ENCODE data around the gene CAPN12.

CAPN12 gene

DNA sequence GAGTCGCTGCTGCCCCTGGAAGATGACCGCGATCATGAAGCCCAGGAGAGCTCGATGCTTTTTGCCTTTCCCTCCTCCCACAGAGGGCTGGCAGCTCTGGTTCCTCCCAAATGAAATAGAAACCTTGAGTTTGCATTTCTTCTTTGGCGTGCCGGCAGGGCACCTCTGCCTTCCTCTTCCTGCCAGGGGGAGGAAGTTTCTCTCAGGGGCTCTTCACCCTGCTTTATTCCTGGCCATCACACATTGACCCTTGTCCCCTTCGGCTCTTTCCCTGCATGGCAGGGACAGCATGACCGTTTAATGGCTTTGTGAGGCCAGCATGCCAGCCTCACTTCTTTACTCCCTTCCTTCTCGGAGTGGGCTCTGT lies 49.0 kb downstream of the CAPN12 start:
- no peak for DNase-seq

DNA sequence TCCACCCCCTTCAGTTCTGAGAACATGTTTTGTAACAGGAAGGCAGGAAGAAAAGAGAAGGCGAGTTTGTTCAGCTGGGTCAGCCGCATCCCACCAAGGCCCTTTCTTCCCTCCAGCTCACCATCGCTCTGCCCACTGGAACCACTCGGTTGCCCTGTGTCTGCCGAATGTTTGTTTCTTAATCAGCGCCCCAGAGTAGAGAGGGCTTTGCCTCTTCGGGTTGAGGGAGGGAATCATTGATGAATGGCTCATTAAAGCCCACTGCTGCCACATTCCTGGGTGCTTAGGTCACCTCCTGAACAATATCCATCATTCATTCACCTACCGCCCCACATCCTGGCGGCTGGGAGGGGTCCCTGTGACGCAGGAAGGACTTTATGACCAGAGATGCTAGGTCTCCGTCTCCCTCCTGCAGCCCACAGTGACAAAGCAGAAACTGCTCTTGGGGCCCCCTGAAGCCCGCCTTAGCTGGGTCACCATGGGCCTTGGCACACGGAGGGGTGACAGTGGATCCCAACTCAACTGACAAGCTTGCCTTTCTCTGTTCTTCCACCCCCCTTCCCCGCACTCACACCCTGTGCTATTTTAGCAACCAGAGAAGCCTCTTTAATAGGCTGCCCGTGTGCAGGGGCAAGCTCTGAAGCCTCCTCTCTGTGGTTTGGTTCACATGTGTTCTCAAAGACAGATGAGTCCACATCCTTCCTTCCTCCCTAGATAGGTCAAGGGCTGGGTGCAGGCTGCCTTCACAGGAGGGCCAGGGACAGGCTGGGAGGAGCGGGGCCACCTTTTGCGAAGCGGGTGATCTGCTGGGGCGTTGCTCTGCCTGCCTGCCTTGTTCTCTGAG lies 50.7 kb downstream of the CAPN12 start:
- no peak for DNase-seq

DNA sequence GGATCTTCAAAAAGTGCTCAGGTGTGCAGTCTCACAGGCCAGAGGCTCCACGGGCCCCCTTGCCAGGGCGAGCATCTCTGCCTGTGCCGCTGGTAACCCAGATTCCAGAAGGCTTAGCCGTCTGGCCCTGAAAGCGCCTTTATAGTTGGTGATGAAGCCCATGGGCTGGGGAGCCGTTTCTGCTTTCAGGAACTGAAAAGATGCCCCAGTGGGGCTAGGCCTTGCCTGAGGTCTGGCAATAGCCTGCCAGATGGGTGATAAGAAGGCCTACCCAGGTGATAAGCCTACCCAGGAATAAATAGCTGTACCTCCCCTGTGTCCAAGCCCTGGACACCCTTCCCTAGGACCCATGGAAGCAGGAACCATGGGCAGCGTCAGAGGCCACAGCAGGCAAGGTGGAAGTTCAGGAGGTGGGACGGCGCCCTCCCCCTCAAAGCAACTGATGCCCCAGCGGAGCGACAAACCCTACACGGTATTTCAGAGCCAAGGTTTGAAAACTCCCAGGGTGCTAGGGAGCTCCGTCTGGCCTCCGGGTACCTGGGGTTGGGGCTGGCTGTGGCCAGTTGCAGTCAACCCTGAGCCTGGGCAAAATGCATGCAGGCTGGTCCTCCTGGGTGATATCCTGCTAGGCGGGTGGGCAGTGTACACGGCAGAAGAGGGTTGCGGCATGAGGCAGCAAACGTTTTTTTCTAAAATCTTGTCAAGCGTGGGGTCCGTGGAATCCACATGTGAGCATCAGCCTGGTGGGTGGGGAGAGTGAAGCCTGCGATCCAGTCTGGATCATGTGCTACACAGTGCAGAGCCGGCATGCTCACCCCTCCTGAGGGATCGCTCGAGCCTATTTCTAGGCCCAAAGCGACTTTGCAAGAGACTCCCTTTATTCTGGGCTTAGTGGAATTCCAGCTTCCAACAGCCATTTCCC lies 51.6 kb downstream of the CAPN12 start:
- no peak for DNase-seq

DNA sequence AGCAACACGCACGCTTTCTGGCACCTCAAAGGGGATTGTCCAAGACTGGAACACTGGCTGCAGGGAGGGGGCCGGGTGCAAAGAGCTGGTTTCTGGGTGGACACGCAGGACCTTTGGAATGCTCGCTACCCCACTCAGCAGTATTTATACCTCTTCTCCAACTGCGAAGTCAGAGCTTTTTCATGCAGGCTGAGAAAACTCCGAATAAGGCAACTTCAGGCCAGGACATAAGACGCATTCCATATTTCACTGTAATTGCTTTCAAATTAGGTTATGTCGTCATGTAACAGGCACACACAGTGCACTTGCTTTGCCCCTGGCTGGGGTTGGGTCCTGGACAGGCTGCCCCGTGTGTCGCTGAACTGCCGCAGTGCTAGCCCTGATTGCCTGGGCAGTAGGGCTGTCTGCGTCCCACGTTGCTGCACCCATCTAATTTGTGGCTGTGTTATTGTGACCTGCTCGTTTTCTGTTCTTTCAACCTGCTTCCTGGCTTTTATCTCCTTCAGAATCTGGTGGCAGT lies 52.3 kb downstream of the CAPN12 start:
- DNase-seq, result no peak

DNA sequence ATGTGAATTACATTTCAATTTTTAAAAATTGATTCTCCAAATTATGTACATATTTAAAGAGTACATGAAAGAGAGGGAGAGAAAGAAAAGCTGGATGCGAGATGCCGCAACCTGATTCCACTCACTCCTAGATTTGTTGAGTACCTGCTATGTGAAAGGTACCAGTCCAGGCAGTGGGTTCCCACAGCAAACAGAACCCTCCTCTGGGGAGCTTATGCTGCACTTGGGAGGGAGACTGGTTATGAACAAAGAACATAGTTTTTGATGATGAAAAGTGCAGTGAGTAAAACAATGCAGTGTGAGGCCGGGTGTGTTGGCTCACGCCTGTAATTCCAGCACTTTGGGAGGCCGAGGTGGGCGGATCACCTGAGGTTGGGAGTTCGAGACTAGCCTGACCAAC lies 53.4 kb downstream of the CAPN12 start:
- DNase-seq, result no peak

DNA sequence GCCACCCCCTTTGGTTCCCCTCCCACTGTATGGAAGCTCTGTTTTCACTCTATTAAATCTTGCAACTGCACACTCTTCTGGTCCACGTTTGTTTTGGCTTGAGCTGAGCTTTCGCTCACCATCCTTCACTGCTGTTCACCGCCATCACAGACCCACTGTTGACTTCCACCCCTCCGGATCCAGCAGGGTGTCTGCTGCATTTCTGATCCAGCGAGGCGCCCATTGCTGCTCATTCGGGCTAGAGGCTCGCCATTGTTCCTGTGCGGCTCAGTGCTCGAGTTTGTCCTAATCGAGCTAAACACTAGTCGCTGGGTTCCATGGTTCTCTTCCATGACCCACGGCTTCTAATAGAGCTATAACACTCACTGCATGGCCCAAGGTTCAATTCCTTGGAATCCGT lies 54.1 kb downstream of the CAPN12 start:
- DNase-seq, result no peak

DNA sequence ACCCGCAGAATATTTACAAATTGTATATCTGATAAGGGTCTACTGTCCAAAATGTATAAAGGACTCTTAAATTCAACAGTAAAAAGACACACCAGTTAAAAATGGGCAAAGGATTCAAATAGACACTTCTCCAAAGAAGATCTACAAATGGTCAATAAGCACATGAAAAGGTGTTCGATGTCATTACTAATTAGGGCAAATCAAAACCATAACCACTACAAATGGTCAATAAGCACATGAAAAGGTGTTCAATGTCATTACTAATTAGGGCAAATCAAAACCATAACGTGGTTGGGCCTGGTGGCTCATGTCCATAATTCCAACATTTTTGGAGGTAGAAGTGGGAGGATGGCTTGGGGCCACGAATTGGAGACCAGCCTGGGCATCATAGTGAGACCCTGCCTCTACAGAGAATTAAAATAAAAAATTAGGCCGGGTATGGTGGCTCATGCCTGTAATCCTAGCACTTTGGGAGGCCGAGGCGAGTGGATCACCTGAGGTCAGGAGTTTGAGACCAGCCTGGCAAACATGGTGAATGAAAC lies 56.4 kb downstream of the CAPN12 start:
- DNase-seq, result no peak

DNA sequence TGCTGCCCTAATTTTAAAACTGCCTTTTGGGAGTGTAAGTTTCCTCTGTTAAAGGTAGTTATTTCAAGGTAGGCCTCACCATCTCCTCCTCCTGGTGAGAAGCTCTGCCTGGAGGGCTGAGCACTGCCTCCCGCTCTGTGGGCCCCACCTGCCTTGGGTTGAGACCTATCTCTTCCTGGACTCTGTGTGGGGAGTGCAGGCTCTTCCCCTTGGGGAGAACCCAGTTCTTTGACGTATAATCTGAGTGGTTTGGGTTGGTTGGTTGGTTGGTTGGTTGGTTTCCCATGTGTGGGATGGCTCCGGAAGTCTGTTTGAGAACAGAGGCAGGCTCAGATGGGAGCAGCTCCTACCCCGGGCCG lies 57.8 kb downstream of the CAPN12 start:
- DNase-seq, result no peak

DNA sequence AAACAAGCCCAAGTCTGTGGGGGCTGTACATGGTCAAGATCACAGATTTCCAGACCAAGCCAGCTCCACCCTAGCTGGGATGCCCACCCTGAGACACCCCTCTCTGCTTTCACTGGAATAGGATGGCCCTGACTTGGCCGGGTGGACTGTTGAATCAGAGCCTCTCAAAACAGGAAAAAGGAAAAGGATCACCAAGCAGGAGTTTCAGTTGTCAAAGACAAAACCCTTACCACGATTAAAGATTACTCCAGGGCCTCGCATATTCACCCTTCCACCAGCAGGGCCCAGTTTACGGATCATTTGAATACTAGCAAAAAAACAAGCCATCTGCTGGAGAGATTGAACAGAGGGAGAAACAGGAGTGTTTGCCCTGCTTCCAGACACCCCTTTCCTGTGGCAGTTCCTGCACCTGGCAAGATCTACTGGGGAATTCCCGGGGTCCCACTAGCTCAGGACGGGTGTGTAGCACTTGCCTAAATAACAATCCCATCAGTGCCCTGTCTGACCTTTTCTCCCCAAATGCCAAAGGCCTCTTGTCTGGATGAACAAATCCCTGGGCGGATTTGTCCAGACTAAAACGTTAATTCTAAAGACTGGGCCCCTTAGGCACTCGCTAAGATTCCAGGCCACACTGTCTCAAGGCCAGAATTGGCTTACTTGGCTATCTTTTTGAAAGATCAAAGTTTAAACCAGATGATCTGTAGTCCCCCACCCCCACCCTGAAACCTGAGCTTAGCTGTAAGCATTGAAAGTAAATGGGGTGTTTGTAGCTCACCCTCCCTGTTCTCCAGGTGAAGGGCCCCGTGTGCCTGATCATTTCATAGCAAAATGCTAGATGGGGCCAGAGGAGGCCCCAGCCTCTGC lies 58.4 kb downstream of the CAPN12 start:
- no peak for DNase-seq

DNA sequence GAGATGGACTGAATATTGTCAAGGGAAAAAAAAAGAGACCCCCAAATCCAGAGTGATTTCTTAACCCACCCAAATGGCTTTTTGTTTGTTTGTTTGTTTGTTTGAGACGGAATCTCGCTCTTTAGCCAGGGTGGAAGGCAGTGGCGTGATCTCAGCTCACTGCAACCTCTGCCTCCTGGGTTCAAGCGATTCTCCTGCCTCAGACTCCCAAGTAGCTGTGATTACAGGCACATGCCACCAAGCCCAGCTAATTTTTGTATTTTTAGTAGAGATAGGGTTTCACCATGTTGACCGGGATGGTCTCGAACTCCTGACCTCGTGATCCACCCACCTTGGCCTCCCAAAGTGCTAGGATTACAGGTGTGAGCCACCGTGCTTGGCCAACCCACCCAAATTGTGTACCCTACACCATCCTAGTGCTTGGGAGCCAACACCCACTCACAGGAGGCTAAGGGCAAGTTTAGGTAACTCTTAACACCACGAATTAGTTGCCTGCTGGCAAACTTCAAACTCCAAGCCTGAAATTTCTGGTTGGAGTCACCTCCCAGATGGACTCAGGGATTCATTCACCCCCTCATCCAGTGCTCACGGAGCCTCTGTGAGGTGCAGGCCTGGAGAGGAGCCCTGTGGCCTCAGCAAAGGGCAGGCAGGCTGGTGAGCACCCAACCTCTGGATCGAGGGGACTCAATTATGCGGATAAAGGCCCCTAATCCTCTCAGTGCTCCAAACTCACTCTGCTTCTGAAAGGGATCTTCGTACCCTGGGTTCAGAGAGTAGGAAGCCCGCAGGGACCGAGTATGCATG lies 59.2 kb downstream of the CAPN12 start:
- DNase-seq, result no peak

DNA sequence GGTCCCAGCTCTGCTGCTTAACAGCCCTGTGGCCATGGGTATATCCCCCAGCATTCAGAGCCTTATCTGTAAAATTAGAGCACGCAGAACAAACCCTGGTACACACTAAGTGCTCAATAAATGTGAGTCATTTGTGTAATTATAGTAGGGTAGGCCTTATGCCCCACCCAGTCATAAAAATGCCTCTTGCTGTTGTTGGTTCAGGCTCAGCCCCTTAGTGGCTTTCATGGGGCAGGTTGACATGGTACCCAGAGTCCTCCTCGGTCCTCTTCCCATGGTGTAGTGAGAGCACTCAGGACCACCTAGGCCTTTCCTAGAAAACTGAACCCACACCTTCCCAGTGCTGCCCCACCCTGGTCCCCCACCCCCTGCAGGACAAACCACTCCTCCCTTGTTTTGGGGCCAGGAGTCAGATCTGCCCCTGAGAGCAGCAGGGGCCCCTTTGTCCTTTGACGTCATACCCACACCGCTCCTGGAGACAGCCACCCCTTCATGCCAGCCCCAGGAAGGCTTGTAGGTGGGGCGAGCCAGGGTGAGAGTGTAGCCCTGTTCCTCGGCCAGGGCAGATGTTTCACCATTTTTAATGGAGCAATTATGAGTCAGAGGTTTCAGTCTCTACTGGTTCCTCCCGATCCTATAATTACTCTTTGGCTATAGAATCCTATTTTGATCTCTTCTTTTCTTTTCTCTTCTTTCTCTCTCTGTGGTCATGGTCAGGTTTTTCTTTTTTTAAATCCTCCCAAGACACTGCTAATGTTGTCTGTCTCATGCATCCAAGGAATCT lies 60.0 kb downstream of the CAPN12 start:
- DNase-seq, result no peak

DNA sequence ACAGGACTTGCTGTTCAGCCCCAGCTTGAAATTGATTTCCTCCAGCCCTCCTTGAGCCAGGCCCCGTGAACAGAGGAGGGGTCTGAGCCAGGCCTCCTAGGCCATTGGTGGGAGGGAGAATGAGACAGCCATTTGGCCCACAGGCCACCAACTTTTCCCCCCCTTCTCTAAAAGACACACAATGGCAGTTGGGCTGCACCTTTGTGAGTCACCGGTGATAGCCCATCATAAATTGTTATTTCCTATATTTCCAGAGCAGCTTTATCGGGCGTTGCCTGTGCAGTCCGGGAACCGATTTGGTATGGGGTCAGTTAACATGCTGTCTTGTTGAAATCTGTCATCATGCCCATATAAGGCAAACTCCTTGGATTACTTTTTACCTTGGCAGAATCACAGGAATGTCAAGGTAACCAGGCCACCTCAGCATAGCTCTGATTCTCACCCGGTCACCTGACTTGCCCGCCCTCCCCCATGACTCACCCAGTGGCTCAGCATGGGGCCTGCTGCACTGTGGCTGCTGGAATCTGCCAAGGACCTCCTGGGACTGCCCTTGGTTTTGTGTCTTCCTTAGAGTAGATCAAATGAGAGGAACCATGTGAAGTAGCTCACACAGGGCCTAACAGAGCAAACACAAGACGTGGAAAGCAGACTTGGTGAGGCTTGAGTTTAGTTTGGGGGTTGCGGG lies 60.7 kb downstream of the CAPN12 start:
- DNase-seq, result peak; percentile 30

DNA sequence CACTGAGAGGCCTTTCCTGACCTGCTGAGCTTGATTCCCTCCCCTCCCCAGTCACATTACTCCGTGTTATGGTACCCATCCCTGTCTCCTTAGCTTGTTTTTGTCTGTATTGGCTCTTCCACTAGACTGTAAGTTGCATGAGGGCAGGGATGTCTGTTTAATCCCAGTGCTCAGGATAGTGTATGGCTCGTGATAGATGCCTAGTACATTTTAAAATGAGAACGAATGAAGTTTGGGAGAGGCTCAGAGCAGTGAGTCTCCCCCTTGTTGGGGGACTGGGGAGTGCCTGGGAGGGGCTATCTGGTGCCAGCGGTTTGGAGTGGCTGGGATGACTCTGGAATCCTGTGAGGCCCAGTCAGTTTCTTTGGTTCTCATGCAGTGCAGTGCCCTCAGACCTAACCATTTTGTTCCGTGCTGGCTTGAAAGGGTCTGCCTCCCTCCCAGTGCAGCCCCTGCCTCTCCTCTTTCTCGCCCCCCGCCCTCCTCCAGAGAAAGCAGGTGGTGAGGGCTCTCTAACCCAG lies 61.3 kb downstream of the CAPN12 start:
- no peak for DNase-seq

DNA sequence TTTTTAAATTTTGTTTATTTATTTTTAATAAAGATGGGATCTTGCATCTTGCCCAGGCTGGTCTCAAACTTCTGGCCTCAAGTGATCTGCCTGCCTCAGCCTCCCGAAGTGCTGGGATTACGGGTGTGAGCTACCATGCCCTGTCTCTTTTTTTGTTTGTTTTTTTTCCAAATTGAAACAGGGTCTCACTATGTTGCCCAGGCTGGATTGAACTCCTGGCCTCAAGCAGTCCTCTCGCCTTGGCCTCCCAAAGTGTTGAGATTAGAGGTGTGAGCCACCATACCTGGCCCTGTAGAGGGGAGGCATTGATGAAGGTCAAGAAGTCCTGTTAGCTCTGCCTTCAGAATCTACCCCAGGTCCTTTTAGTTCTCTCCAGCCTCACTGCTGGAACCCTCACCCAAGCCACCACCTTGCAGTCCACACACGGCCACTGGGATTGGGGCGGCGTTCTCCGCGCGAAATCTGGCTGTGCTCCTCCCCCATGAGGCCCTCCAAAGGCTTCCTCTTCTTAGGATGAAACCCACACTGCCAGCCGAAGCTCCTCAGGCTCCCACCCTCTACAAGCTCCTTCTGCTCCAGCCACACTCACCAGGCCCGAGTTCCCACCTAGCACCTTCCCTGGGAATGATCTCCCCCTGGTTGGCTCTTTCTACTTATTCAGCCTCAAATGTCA lies 61.9 kb downstream of the CAPN12 start:
- no peak for DNase-seq

Measured in stimulated activated CD4-positive, alpha-beta T cell treated with anti-CD3 and anti-CD28 coated beads, Interleukin-12 subunit alpha, Interleukin-12 subunit beta, amount 100 ng/mL, for 4 hours (primary cell).